PC-3 (cell line): Measurements from ENCODE around the gene TCERG1L. TPM values are rescaled to one million over a fixed set of nuclear protein-coding genes. Genes with fewer than 3 reads are reported as not detected.

Source experiments
- ATAC-seq: fragments of 200-7000 bp; cut with Tn5 transposase; 2 replicates; pipeline ENCODE4 v1.9.1; 2020; ENCODE audit warnings: mild to moderate bottlenecking, moderate library complexity
- BruUV-seq: library from RNA; stranded (reverse); fragments of 400-500 nt; replicated peaks from 2 replicates; lab custom pipeline; 2021; lab: Mats Ljungman, UMichigan
- CTCF ChIA-PET: fragments of 300-600 bp; sonication (Branson Sonifier 250); formaldehyde crosslinking; loops from one replicate; lab custom pipeline; 2022; ENCODE audit warnings: antibody characterized with exemption; lab: Charles Lee
- POLR2A ChIA-PET: fragments of 300-600 bp; sonication (Branson Sonifier 250); formaldehyde crosslinking; loops from one replicate; lab custom pipeline; 2022; ENCODE audit warnings: antibody characterized with exemption; ENCODE audit not compliant: unreplicated experiment; lab: Charles Lee
- DNase-seq: peaks from one replicate; pipeline ENCODE4 v3.0.0-alpha.2; 2015
- H2AFZ ChIP-seq: fragments of 300-600 bp; sonication (generic); 2 replicates; pipeline ENCODE4 v1.6.0; 2016; ENCODE audit warnings: antibody characterized with exemption, low read length
- H3F3A ChIP-seq: fragments of 300-600 bp; sonication (generic); one replicate; pipeline ENCODE4 v1.6.0; 2017; ENCODE audit warnings: antibody characterized with exemption, low read length, control low read depth, mild to moderate bottlenecking; ENCODE audit not compliant: unreplicated experiment
- H3K27ac ChIP-seq: fragments of 300-600 bp; sonication (generic); 2 replicates; pipeline ENCODE4 v1.5.1; 2016; ENCODE audit warnings: mild to moderate bottlenecking, low read length
- H3K27me3 ChIP-seq: fragments of 300-600 bp; sonication (generic); 2 replicates; pipeline ENCODE4 v1.6.1; 2016; ENCODE audit warnings: low read length, mixed read lengths
- H3K36me3 ChIP-seq: fragments of 300-600 bp; sonication (generic); 2 replicates; pipeline ENCODE4 v1.6.1; 2016; ENCODE audit warnings: low read depth, mixed run types, low read length, mixed read lengths
- H3K4me1 ChIP-seq: fragments of 300-600 bp; sonication (generic); 2 replicates; pipeline ENCODE4 v1.5.1; 2016; ENCODE audit warnings: low read length; ENCODE audit not compliant: insufficient read depth
- H3K4me2 ChIP-seq: fragments of 300-600 bp; sonication (generic); 2 replicates; pipeline ENCODE4 v1.6.0; 2016; ENCODE audit warnings: low read length
- H3K4me3 ChIP-seq: fragments of 300-600 bp; sonication (generic); 2 replicates; pipeline ENCODE4 v1.5.1; 2016; ENCODE audit warnings: mild to moderate bottlenecking, low read length, mixed read lengths
- H3K79me2 ChIP-seq: fragments of 300-600 bp; sonication (generic); 2 replicates; pipeline ENCODE4 v1.6.1; 2017; ENCODE audit warnings: low read length, mixed read lengths
- H3K9ac ChIP-seq: fragments of 300-600 bp; sonication (generic); 2 replicates; pipeline ENCODE4 v1.6.0; 2016; ENCODE audit warnings: mild to moderate bottlenecking, low read length
- H3K9me2 ChIP-seq: fragments of 300-600 bp; sonication (generic); replicated peaks from 2 replicates; pipeline ENCODE4 v1.6.1; 2016; ENCODE audit warnings: mixed run types, low read length, mixed read lengths
- H3K9me3 ChIP-seq: fragments of 300-600 bp; sonication (generic); 2 replicates; pipeline ENCODE4 v1.6.1; 2016; ENCODE audit warnings: low read length, mixed read lengths
- H4K20me1 ChIP-seq: fragments of 300-600 bp; sonication (generic); 2 replicates; pipeline ENCODE4 v1.6.1; 2016; ENCODE audit warnings: low read length, mixed read lengths
- EZH2 ChIP-seq: fragments of 300-600 bp; sonication (generic); IDR thresholded peaks from one replicate; pipeline ENCODE4 v1.6.1; 2017; ENCODE audit warnings: antibody characterized with exemption, mild to moderate bottlenecking, low read length; ENCODE audit not compliant: unreplicated experiment
- EZH2phosphoT487 ChIP-seq: fragments of 300-600 bp; sonication (generic); IDR thresholded peaks from 2 replicates; pipeline ENCODE4 v1.6.1; 2018; ENCODE audit warnings: mild to moderate bottlenecking, antibody characterized with exemption, low read length, borderline replicate concordance
- intact Hi-C: fragments of 100-400 bp; cut with micrococcal nuclease; formaldehyde crosslinking; loops from 2 replicates; pipeline ENCODE4 v1.9.0; 2023
- total RNA-seq: library from RNA; depleted of rRNA; stranded (reverse); fragments of >200 nt; gene quantifications from 2 replicates; pipeline ENCODE4 v1.2.3, GENCODE V29; 2014
- TF ChIP-seq, protein P1 (sequence below): fragments of 300-600 bp; sonication (generic); conservative IDR thresholded peaks from 2 replicates; pipeline ENCODE4 v1.5.1; 2017; ENCODE audit warnings: antibody characterized with exemption, low read depth, mild to moderate bottlenecking, low read length

TCERG1L gene
- total RNA-seq, 1 experiment from 2014 or later = not detected

DNA sequence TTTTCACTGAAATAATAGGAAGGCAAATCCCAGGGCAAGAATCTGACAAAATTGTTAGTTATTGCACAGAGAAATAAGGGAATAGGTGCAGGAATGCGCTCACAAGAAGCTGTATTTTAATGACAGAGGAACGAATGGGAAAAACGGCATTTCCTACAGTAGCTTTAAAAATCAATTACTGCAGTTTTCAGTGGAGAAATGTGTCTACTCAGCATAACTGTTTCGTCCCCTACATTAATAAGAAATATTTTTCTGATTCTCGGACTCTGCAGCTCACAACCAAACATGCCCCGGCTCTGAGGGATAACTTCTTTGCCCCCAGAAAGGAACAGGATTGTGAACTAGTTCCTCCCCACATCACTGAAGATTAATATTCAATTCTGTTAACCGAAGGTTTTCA, 44.9 kb upstream of the TCERG1L start:
- DNase-seq = no peak
- TF ChIP-seq EZH2phosphoT487 (no peak), EZH2 (no peak)
- TF ChIP-seq, protein P1, sequence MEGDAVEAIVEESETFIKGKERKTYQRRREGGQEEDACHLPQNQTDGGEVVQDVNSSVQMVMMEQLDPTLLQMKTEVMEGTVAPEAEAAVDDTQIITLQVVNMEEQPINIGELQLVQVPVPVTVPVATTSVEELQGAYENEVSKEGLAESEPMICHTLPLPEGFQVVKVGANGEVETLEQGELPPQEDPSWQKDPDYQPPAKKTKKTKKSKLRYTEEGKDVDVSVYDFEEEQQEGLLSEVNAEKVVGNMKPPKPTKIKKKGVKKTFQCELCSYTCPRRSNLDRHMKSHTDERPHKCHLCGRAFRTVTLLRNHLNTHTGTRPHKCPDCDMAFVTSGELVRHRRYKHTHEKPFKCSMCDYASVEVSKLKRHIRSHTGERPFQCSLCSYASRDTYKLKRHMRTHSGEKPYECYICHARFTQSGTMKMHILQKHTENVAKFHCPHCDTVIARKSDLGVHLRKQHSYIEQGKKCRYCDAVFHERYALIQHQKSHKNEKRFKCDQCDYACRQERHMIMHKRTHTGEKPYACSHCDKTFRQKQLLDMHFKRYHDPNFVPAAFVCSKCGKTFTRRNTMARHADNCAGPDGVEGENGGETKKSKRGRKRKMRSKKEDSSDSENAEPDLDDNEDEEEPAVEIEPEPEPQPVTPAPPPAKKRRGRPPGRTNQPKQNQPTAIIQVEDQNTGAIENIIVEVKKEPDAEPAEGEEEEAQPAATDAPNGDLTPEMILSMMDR = no peak
- intact Hi-C loops = no loop called here
- H3K9ac ChIP-seq = no peak overlapping the region
- H3K9me3 ChIP-seq = no peaks in the 10 kb centered on the region
- H3K9me2 ChIP-seq = no peaks in the 10 kb centered on the region
- H3K27ac ChIP-seq = no peak overlapping the region
- BruUV-seq = no TSS peak
- no peaks in the 10 kb centered on the region for H3K36me3 ChIP-seq
- H3F3A ChIP-seq = no peaks in the 10 kb centered on the region
- H3K4me2 ChIP-seq = no peak overlapping the region
- H3K79me2 ChIP-seq = no peaks in the 10 kb centered on the region
- ChIA-PET POLR2A (no interaction called here), CTCF (no interaction called here)
- ATAC-seq = no peak
- H3K27me3 ChIP-seq = no peaks in the 10 kb centered on the region
- no peak overlapping the region for H2AFZ ChIP-seq
- H4K20me1 ChIP-seq = no peaks in the 10 kb centered on the region
- H3K4me3 ChIP-seq = no peak overlapping the region
- no peaks in the 10 kb centered on the region for H3K4me1 ChIP-seq

DNA sequence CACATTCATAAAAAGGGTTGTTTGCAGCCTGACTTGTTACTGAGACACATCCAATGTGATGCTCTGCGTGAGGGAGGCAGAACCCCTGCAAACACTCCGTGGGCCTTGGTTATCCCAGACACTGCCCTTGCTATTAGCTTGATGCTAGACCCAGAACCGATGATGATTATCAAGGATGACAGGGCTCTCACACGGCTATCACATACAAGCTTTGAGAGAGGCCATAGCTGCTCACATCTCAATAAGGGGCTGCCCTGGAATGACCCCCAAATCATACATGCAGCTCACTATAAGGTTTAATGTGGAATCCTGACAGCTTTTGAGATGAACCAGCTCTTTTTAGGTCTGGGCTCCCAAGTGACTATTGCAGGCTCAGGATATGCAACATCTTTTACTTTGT, 44.4 kb upstream of the TCERG1L start:
- ChIA-PET CTCF (no interaction called here), POLR2A (no interaction called here)
- no TSS peak for BruUV-seq

DNA sequence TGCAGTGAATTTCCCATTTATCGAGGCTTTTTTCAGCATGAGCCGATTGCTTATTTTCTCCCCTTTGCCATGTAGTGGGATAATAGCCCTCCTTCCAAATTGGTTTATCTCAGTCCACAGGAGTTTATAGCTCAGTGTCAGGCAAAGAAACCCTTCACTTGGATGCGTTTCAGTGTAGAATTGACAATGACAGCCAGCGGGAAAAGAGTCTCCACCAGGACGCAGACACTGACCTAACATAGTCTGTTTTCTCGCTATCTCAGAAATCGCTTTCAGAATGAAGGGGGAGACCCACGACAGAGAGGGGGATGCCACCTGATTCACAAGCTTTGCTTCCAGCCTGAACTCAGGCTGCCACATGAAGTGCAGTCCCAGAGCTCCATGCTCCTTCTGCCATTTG, 43.5 kb upstream of the TCERG1L start:
- DNase-seq = no peak
- Histone ChIP-seq H3K9ac (no peak overlapping the region), H3K27ac (no peak overlapping the region), H3K4me3 (no peak overlapping the region), H3K79me2 (no peaks in the 10 kb centered on the region), H3K4me2 (no peak overlapping the region), H3F3A (no peaks in the 10 kb centered on the region), H3K36me3 (no peaks in the 10 kb centered on the region), H3K9me3 (no peaks in the 10 kb centered on the region), H2AFZ (no peak overlapping the region), H3K27me3 (no peaks in the 10 kb centered on the region), H4K20me1 (no peaks in the 10 kb centered on the region), H3K9me2 (no peaks in the 10 kb centered on the region), H3K4me1 (no peaks in the 10 kb centered on the region)
- intact Hi-C loops = no loop called here
- no TSS peak for BruUV-seq
- POLR2A ChIA-PET = no interaction called here
- CTCF ChIA-PET = no interaction called here
- TF ChIP-seq EZH2phosphoT487 (no peak), EZH2 (no peak)
- TF ChIP-seq, protein P1 = no peak
- no peak for ATAC-seq

More for the DNA sequence above, 44.4 kb upstream of the TCERG1L start:
- Histone ChIP-seq H3K36me3 (no peaks in the 10 kb centered on the region), H3K9me3 (no peaks in the 10 kb centered on the region), H4K20me1 (no peaks in the 10 kb centered on the region), H3K9ac (no peak overlapping the region), H3K79me2 (no peaks in the 10 kb centered on the region), H3K27me3 (no peaks in the 10 kb centered on the region), H3K4me3 (no peak overlapping the region), H3K9me2 (no peaks in the 10 kb centered on the region), H2AFZ (no peak overlapping the region), H3K27ac (no peak overlapping the region), H3F3A (no peaks in the 10 kb centered on the region), H3K4me2 (no peak overlapping the region), H3K4me1 (no peaks in the 10 kb centered on the region)
- ATAC-seq (no peak), DNase-seq (no peak)
- intact Hi-C loops = no loop called here
- TF ChIP-seq EZH2phosphoT487 (no peak), EZH2 (no peak)
- TF ChIP-seq, protein P1 = no peak
